GM19023 (cell line): ENCODE measurements around the gene UBE2J2.
A peak's percentile ranks its signal among the peaks of the same experiment; 100 is the strongest.

Experiments
- ATAC-seq: cut with Tn5 transposase; IDR thresholded peaks from one replicate; pipeline ENCODE4 v1.9.1; 2021; ENCODE audit warnings: mild to moderate bottlenecking, moderate library complexity; ENCODE audit not compliant: unreplicated experiment

The UBE2J2 gene

GRCh38 chr1:1231400-1232207 is 42.0 kb downstream of the UBE2J2 start, which contains the start of gene SDF4:
SDF4 (minus strand) TSS chr1:1232001; CDS start chr1:1228772, 3,229 bp downstream.
- peak; percentile 88 for ATAC-seq

GRCh38 chr1:1230656-1231399 is 42.8 kb downstream of the UBE2J2 start:
- no peak for ATAC-seq

GRCh38 chr1:1229770-1230169 is 43.9 kb downstream of the UBE2J2 start:
- no peak for ATAC-seq

GRCh38 chr1:1228596-1229321 is 44.9 kb downstream of the UBE2J2 start:
- no peak for ATAC-seq

GRCh38 chr1:1228187-1228586 is 45.5 kb downstream of the UBE2J2 start:
- ATAC-seq: no peak

GRCh38 chr1:1227386-1227785 is 46.3 kb downstream of the UBE2J2 start:
- no peak for ATAC-seq

GRCh38 chr1:1226566-1227362 is 46.9 kb downstream of the UBE2J2 start:
- no peak for ATAC-seq

- no peak for ATAC-seq
These were observed 47.7 kb downstream of the UBE2J2 start for GRCh38 chr1:1225913-1226312.

GRCh38 chr1:1225238-1225845 is 48.3 kb downstream of the UBE2J2 start:
- ATAC-seq: no peak

GRCh38 chr1:1223891-1224290 is 49.8 kb downstream of the UBE2J2 start:
- no peak for ATAC-seq

- ATAC-seq: no peak
These were observed 50.3 kb downstream of the UBE2J2 start for GRCh38 chr1:1223321-1223720.

GRCh38 chr1:1222575-1223225 is 51.0 kb downstream of the UBE2J2 start:
- no peak for ATAC-seq

GRCh38 chr1:1221887-1222574 is 51.6 kb downstream of the UBE2J2 start:
- ATAC-seq: no peak

- ATAC-seq: no peak
These were observed 53.5 kb downstream of the UBE2J2 start for GRCh38 chr1:1220197-1220596.

GRCh38 chr1:1219341-1219740 is 54.3 kb downstream of the UBE2J2 start:
- no peak for ATAC-seq

GRCh38 chr1:1218524-1219200 is 55.0 kb downstream of the UBE2J2 start:
- no peak for ATAC-seq

- no peak for ATAC-seq
These were observed 55.8 kb downstream of the UBE2J2 start for GRCh38 chr1:1217621-1218523.
